Esophagus squamous epithelium (tissue), 4 donors: ENCODE data around the gene CYSLTR1.
"Not testable (repeated sequence)": the region's sequence is repeated elsewhere in the genome, so short reads cannot be mapped to it uniquely, and the experiment has no call there.

Experiments used
- CTCF ChIP-seq, 6 experiments: fragments of 450-650 bp in 4 of 6; fragments of 200-600 bp in 2 of 6; sonication (generic) in 2 of 6; IDR thresholded peaks; one replicate each; pipeline ENCODE4 v1.5.1; 2016 to 2019; ENCODE audit warnings: antibody characterized with exemption in 6 of 6, mild to moderate bottlenecking in 4 of 6, moderate library complexity in 4 of 6
- POLR2A ChIP-seq, 4 donors: fragments of 450-650 bp; IDR thresholded peaks; one replicate each; pipeline ENCODE4 v1.6.1; 2017; ENCODE audit warnings: antibody characterized with exemption in 4 of 4, mild to moderate bottlenecking in 4 of 4, moderate library complexity in 3 of 4

GRCh38 chrX:78226047-78226446 is 101.4 kb downstream of the CYSLTR1 start:
- not testable (repeated sequence) for TF ChIP-seq POLR2A, CTCF (IDR thresholded peaks at IDR 0.05)
